Loucy (cell line): ENCODE measurements around the gene DRC7.

Experiments
- EZH2phosphoT487 ChIP-seq: fragments of 200-600 bp; IDR thresholded peaks from 2 replicates; pipeline ENCODE4 v1.6.1; 2018; ENCODE audit warnings: antibody characterized with exemption, mild to moderate bottlenecking, moderate library complexity, borderline replicate concordance
- TF ChIP-seq, protein P1 (sequence below): fragments of 200-600 bp; sonication (generic); conservative IDR thresholded peaks from 2 replicates; pipeline ENCODE4 v1.5.1; 2014; ENCODE audit warnings: mild to moderate bottlenecking, antibody characterized with exemption, low read length

GRCh38 chr16:57667048-57667525 is 27.5 kb upstream of the DRC7 start:
- TF ChIP-seq, protein P1, sequence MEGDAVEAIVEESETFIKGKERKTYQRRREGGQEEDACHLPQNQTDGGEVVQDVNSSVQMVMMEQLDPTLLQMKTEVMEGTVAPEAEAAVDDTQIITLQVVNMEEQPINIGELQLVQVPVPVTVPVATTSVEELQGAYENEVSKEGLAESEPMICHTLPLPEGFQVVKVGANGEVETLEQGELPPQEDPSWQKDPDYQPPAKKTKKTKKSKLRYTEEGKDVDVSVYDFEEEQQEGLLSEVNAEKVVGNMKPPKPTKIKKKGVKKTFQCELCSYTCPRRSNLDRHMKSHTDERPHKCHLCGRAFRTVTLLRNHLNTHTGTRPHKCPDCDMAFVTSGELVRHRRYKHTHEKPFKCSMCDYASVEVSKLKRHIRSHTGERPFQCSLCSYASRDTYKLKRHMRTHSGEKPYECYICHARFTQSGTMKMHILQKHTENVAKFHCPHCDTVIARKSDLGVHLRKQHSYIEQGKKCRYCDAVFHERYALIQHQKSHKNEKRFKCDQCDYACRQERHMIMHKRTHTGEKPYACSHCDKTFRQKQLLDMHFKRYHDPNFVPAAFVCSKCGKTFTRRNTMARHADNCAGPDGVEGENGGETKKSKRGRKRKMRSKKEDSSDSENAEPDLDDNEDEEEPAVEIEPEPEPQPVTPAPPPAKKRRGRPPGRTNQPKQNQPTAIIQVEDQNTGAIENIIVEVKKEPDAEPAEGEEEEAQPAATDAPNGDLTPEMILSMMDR = no peak
- no peak for TF ChIP-seq EZH2phosphoT487
